MM.1S (cell line): ENCODE results near the gene HDAC9.

Source experiments
- DNase-seq: peaks from one replicate; pipeline ENCODE4 v3.0.0-alpha.2; 2015
- H2AFZ ChIP-seq: fragments of 300-600 bp; sonication (generic); 2 replicates; pipeline ENCODE4 v1.6.0; 2016; ENCODE audit warnings: antibody characterized with exemption, low read length
- H3F3A ChIP-seq: fragments of 300-600 bp; sonication (generic); 2 replicates; pipeline ENCODE4 v1.6.1; 2016; ENCODE audit warnings: mild to moderate bottlenecking, antibody characterized with exemption, low read length, moderate library complexity, mixed read lengths; ENCODE audit not compliant: insufficient read depth
- H3K27ac ChIP-seq: fragments of 300-600 bp; sonication (generic); 2 replicates; pipeline ENCODE4 v1.5.1; 2016; ENCODE audit warnings: mild to moderate bottlenecking, low read length
- H3K27me3 ChIP-seq: fragments of 300-600 bp; sonication (generic); replicated peaks from 2 replicates; pipeline ENCODE4 v1.6.0; 2016; ENCODE audit warnings: low read length; ENCODE audit not compliant: insufficient read depth
- H3K36me3 ChIP-seq: fragments of 300-600 bp; sonication (generic); replicated peaks from 2 replicates; pipeline ENCODE4 v1.6.1; 2016; ENCODE audit warnings: mild to moderate bottlenecking, low read length, mixed read lengths; ENCODE audit not compliant: insufficient read depth
- H3K4me1 ChIP-seq: fragments of 300-600 bp; sonication (generic); 2 replicates; pipeline ENCODE4 v1.6.1; 2016; ENCODE audit warnings: low read length, mixed read lengths
- H3K4me2 ChIP-seq: fragments of 300-600 bp; sonication (generic); 2 replicates; pipeline ENCODE4 v1.6.0; 2016; ENCODE audit warnings: low read depth, low read length
- H3K4me3 ChIP-seq: fragments of 300-600 bp; sonication (generic); 2 replicates; pipeline ENCODE4 v1.5.1; 2016; ENCODE audit warnings: low read length, mixed read lengths
- H3K79me2 ChIP-seq: fragments of 300-600 bp; sonication (generic); 2 replicates; pipeline ENCODE4 v1.6.1; 2016; ENCODE audit warnings: mixed run types, low read length, mixed read lengths
- H3K9ac ChIP-seq: fragments of 300-600 bp; sonication (generic); 2 replicates; pipeline ENCODE4 v1.6.1; 2016; ENCODE audit warnings: low read length, mixed read lengths
- H3K9me2 ChIP-seq: fragments of 300-600 bp; sonication (generic); replicated peaks from 2 replicates; pipeline ENCODE4 v1.6.1; 2016; ENCODE audit warnings: mild to moderate bottlenecking, low read length, mixed read lengths; ENCODE audit not compliant: insufficient read depth
- H3K9me3 ChIP-seq: fragments of 300-600 bp; sonication (generic); replicated peaks from 2 replicates; pipeline ENCODE4 v1.6.1; 2016; ENCODE audit warnings: mild to moderate bottlenecking, low read length, mixed read lengths; ENCODE audit not compliant: insufficient read depth
- H4K20me1 ChIP-seq: fragments of 300-600 bp; sonication (generic); 2 replicates; pipeline ENCODE4 v1.6.1; 2016; ENCODE audit warnings: mild to moderate bottlenecking, low read length, moderate library complexity, mixed read lengths; ENCODE audit not compliant: insufficient read depth
- CTCF ChIP-seq: fragments of 300-600 bp; sonication (generic); IDR thresholded peaks from 2 replicates; pipeline ENCODE4 v1.5.1; 2016; ENCODE audit warnings: antibody characterized with exemption, low read length, mixed read lengths
- EZH2 ChIP-seq: fragments of 300-600 bp; sonication (generic); optimal IDR thresholded peaks from 2 replicates; pipeline ENCODE3; 2017; ENCODE audit warnings: low read depth, mild to moderate bottlenecking, antibody characterized with exemption, low read length, mixed read lengths
- EZH2phosphoT487 ChIP-seq: fragments of 300-600 bp; sonication (generic); IDR thresholded peaks from 2 replicates; pipeline ENCODE4 v1.6.1; 2018; ENCODE audit warnings: antibody characterized with exemption, low read length

Gene HDAC9

GRCh38 chr7:18574235-18574540 is 78.6 kb downstream of the HDAC9 start:
- H3K4me3 ChIP-seq: no peak overlapping the region
- no peak overlapping the region for H2AFZ ChIP-seq
- no peaks in the 10 kb centered on the region for H3F3A ChIP-seq
- no peaks in the 10 kb centered on the region for H3K9me3 ChIP-seq
- H3K9ac ChIP-seq: no peak overlapping the region
- no peak overlapping the region for H3K27ac ChIP-seq
- no peak for TF ChIP-seq EZH2
- TF ChIP-seq EZH2phosphoT487: no peak
- TF ChIP-seq CTCF: no peak
- peaks cover 40% of the 10 kb centered on the region for H3K79me2 ChIP-seq
- H3K36me3 ChIP-seq: no peaks in the 10 kb centered on the region
- no peaks in the 10 kb centered on the region for H3K9me2 ChIP-seq
- no peak overlapping the region for H3K4me2 ChIP-seq
- H3K4me1 ChIP-seq: peaks cover 17% of the 10 kb centered on the region
- no peaks in the 10 kb centered on the region for H3K27me3 ChIP-seq
- DNase-seq: no peak
- H4K20me1 ChIP-seq: no peaks in the 10 kb centered on the region

- no peak overlapping the region for H3K27ac ChIP-seq
- H3K4me2 ChIP-seq: no peak overlapping the region
- no peaks in the 10 kb centered on the region for H3K36me3 ChIP-seq
- no peak overlapping the region for H2AFZ ChIP-seq
- peaks cover 43% of the 10 kb centered on the region for H3K79me2 ChIP-seq
- no peaks in the 10 kb centered on the region for H3K9me2 ChIP-seq
- H4K20me1 ChIP-seq: no peaks in the 10 kb centered on the region
- H3K9me3 ChIP-seq: no peaks in the 10 kb centered on the region
- H3F3A ChIP-seq: no peaks in the 10 kb centered on the region
- DNase-seq: no peak
- no peak overlapping the region for H3K4me3 ChIP-seq
- TF ChIP-seq EZH2: no peak
- no peak for TF ChIP-seq EZH2phosphoT487
- no peak for TF ChIP-seq CTCF
- H3K9ac ChIP-seq: no peak overlapping the region
- no peaks in the 10 kb centered on the region for H3K27me3 ChIP-seq
- H3K4me1 ChIP-seq: peaks cover 17% of the 10 kb centered on the region
Measured at GRCh38 chr7:18574676-18575075, 79.1 kb downstream of the HDAC9 start.

- TF ChIP-seq EZH2 (no peak), EZH2phosphoT487 (no peak), CTCF (no peak)
- Histone ChIP-seq H3K9me3 (no peaks in the 10 kb centered on the region), H3K27me3 (no peaks in the 10 kb centered on the region), H2AFZ (no peak overlapping the region), H3K9ac (no peak overlapping the region), H3K4me2 (0 out of 2 replicates have a peak overlapping the region, but pooled peaks have one; percentile 21), H3K4me3 (no peak overlapping the region), H4K20me1 (no peaks in the 10 kb centered on the region), H3F3A (no peaks in the 10 kb centered on the region), H3K79me2 (peaks cover 42% of the 10 kb centered on the region), H3K4me1 (peaks cover 17% of the 10 kb centered on the region), H3K36me3 (no peaks in the 10 kb centered on the region), H3K9me2 (no peaks in the 10 kb centered on the region), H3K27ac (no peak overlapping the region)
- no peak for DNase-seq
Measured at GRCh38 chr7:18575622-18576572, 80.3 kb downstream of the HDAC9 start.
